GM19043 (cell line): ENCODE results near the gene CHST10.
"Not testable (repeated sequence)": the region's sequence is repeated elsewhere in the genome, so short reads cannot be mapped to it uniquely, and the experiment has no call there.

Experiments
- ATAC-seq: cut with Tn5 transposase; IDR thresholded peaks from one replicate; pipeline ENCODE4 v1.9.1; 2021; ENCODE audit warnings: low read depth; ENCODE audit not compliant: unreplicated experiment

The CHST10 gene

DNA sequence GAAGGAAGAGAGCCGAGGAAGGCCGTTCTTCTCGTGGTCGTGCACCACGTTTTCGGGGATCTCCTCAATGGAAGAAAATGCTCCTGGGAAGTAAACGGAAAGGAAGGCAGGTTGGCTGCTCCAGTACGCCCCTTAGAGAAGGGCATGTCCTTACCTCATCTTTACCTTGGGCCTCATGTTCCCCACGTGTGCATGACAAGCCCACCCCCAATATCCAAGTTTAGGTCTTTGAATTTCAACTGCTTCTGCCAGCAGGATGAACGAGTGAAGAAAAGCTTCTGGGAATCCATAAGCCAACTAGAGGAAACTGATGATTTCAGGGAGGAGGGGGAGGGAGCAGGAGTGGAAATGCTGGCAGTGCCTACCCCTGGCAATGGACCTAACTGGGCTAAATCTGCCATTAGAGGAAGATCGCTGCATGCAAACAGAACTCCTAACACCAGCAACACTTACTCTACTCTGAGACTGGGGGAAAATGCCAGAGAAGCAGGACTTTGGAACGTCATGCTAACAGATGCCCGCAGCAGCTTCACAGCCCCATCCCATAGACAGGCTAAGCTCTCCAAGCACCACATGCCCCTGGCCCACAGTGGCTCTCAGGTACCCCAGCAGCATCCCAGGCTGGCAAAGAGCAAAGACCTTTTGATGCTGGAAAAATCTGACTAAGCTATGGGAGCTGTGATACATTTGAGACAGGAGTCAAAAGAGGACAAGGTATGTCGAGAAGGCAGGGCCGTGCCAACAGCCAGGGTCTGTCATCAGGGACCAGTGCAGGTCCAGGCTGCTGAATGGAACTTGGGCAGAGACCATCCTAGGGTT is 21.7 kb downstream of the CHST10 start:
- ATAC-seq, result no peak

GRCh38 chr2:100394111-100394641 is 23.3 kb downstream of the CHST10 start:
- no peak for ATAC-seq

DNA sequence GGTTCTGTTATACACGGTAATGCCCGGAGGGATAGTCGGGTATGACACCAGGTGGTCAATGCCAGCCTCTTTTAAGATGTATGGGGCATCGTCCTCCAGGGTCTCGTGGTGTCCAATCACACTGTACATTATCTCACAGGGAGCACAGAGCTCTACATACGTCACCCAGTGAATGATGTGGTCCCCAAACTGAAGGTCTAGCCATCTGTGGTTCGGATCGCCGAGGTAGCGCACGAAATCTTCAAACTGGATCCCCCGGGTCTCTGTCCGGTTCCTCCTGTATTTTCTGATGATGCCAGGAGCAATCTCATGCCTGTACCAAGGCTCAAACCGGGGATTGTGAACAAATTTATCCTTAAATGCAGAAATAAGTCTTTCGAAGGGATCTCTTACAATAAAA is 24.1 kb downstream of the CHST10 start:
- no peak for ATAC-seq

DNA sequence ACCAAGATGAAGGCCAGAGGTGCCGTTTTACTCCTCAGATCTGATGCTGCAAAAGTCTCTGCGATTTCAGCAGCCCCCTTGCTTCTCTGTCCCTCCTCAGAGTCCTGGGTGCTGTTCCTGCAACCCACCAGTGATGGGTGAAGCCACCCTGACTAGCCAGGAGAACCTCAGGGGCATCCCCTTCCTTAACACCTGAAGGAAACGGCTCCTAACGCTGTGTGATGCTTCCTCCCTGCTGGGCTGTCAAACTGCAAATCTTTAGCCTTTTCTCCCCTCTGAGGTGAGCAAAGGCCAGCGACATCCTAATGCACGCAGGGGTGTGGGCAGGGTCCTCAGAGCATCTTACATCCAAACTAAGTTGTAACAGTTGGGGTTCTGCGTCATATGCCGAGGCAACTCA is 24.8 kb downstream of the CHST10 start:
- no peak for ATAC-seq

DNA sequence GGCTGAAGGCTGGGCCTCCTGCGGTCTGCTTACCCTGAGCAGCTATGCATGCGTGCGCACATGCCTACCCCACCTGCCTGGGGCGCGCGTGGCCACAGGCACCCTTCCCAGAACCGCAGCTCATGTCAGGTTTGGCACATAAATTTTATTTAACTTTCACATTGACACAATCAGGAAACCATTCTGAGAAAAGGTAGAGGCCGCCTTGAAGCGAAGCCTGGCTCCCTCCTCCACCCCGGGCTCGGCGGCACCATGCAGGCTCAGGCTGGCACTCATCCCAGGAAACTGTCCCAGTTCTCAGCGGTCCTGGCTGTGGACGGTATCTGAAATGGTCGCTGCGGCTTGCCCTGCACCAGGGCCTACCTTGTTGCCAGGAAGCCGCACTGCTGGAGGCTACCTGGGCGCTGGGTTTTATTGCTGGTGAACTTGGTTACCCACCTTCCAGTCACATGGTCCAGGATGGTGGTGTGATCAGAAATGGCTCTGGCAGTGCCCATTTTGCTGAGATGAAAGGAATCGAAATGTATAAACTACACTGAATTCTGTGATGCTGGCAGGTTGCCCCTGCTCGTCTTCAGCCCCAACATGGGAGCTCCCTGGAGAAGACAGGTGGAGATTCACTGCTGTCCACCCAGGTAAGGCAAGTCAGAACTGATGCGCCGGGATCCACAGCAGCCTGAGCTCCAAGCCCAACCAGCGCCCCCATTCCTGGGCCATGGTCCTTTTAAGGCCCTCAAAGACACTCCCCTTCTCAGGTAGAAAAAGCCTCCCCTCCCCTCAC is 25.5 kb downstream of the CHST10 start:
- no peak for ATAC-seq

GRCh38 chr2:100390001-100390940 is 27.2 kb downstream of the CHST10 start:
- no peak for ATAC-seq

GRCh38 chr2:100388703-100389102 is 28.8 kb downstream of the CHST10 start:
- ATAC-seq, result no peak

DNA sequence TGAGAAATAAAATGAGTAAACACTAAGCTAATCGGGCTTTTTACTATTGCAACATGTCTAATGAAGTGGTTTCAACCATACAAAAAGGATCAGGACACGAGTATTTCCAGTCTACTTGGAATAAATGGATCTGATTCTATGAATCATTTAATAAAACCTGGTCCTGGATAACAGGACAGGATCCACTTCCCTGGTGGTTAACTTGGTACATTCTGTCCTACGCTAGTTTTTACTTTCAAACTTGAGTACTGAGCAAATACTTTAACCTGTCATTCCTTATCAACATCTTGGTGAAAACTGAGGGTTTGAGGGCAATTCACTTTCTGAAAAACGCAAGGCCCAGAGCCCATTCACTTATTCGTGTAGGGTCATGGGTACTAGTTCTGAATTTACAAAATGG is 33.5 kb downstream of the CHST10 start:
- no peak for ATAC-seq

DNA sequence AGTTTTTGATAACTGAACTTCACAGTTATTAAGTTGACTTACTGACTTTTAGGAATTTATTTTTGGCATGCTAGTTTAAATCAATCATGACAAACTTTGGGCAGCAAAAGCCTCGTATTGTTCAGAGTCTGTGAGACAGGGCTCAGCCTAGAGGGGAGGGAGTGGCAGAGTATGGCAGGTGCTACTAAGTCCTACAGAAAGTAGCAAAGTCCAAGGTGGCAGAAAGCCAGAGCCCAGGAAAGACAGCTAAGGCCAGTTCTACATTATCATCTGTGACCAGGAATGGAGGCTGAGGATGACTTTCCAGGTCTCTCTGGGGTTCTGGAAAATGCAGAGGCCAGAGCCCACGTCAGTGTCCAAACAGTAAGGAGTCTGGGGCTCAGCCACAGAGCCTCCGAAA is 34.2 kb downstream of the CHST10 start:
- ATAC-seq, result no peak

DNA sequence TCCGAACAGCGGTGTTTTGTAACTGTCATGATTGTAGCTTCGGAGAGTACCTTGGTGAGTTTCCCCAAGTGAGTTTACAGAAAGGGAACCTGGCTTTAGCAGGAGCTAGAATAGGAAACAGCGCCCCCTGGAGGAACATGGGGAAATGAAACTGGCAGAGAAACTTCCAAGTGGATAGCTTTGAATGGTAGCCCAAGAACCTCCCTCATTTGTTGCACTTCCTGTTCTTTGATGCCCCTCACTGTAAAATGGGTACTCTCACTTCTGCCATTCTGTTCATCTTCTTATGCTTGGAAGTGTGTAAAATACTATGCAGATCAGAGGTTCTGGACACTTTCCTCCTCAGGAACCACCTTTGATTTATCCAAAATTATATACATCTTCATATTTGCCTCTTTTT is 36.2 kb downstream of the CHST10 start:
- no peak for ATAC-seq

- no peak for ATAC-seq
These were observed 36.8 kb downstream of the CHST10 start for GRCh38 chr2:100380681-100381080.

GRCh38 chr2:100376836-100377235 is 40.6 kb downstream of the CHST10 start:
- no peak for ATAC-seq

DNA sequence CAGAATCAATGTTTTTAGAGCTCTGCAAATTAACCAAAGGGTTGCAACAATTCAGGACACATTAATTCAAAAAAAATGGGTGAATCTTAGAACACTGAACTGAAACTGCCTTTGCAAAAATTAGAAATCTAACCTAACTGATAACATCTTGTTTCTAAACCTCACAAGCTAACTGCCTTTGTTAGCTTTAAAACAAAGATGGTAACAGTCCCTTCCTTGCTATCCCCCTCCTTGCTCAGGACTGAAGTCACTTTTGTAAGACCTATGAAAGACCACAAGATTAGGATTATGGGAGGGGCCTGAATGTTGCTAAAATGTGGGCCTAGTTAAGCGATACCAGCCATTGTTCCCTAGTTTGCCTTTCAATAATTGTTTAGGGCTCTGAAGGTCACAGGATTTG is 50.3 kb downstream of the CHST10 start:
- no peak for ATAC-seq

GRCh38 chr2:100365434-100365833 is 52.0 kb downstream of the CHST10 start:
- no peak for ATAC-seq

DNA sequence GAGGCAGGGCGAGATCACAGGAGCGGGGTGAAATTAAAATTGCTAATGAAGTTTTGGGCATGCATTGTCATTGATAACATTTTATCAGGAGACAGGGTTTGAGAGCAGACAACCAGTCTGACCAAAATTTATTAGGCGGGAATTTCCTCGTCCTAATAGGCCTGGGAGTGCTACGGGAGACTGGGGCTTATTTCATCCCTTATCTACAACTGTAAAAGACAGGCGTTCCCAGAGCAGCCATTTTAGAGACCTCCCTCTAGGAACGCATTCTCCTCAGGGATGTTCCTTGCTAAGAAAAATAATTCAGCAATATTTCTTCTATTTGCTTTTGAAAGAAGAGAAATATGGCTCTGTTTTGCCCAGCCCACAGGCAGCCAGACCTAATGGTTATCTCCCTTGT is 55.2 kb downstream of the CHST10 start:
- not testable (repeated sequence) for ATAC-seq

DNA sequence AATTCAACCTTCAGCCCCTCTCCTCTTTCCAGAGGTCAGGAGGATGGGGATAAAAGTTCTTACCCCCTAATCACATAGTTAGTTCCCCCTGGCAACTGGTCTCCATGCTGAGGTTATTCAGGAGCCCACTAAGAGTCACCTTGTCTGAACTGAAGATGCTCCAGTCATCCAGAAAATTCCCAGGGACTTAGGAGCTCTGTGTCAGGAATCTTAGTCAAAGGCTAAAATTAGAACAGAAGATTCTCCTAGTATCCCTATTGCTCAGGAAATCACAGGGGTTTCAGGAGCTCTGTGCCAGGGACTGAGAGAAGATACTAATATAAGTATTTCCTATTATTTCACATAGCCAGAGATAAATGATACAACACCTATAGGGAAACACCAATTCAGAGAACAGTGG is 57.9 kb downstream of the CHST10 start:
- ATAC-seq, result no peak

DNA sequence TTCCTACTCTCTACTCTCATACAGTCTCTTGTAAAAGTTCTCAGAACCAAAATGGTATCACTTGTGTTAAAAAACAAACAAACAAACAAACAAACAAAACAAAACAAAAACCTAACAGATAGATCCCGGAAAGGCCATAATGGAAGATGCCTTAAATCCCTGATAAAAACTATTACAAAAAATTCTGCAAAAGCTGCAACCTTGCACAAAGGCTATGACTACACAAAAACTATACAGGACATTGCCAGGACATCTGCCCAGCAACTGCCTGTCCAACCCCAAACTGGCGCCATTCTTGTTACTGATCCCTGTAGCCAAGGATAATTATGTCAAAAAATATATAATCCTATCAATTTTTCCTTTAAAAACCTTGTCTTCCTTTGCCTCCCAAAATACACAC is 58.9 kb downstream of the CHST10 start:
- ATAC-seq, result no peak

DNA sequence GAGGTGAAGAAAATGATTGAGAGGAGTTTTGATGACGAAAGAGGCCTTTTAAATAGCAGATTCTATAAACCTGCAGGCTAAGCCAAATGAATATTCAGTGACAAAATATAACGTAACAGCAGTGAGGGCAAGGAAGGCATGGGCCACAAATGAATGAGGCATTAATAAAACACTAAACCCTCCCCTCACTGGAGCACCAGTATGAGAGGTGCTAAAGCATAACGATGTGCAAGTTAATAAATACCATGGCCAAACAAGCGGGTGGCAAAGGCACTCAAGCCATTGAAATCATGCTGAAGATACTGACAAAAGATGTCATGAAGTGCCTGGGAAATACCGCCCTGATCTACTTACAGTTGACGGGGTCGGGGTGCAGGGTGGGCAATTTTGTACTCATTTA is 64.9 kb downstream of the CHST10 start:
- no peak for ATAC-seq

GRCh38 chr2:100350661-100351185 is 66.7 kb downstream of the CHST10 start:
- ATAC-seq, result no peak

- not testable (repeated sequence) for ATAC-seq
These were observed 72.3 kb downstream of the CHST10 start for GRCh38 chr2:100345144-100345543.
